GM23338 (cell line): ENCODE results near the gene HTT. TPM values are rescaled to one million over a fixed set of nuclear protein-coding genes. Genes with fewer than 3 reads are reported as not detected.

Source experiments
- ATAC-seq: fragments of 200-7000 bp; cut with Tn5 transposase; 3 replicates; pipeline ENCODE4 v1.9.1; 2020
- DNase-seq: peaks from one replicate; pipeline ENCODE4 v3.0.0-alpha.2; 2015; ENCODE audit warnings: low spot score
- H2AFZ ChIP-seq: fragments of 200-600 bp; sonication (generic); 2 replicates; pipeline ENCODE4 v1.8.0; 2016; ENCODE audit warnings: antibody characterized with exemption, mild to moderate bottlenecking, moderate library complexity
- H3F3A ChIP-seq: fragments of 200-600 bp; sonication (generic); replicated peaks from 2 replicates; pipeline ENCODE4 v1.8.0; 2017; ENCODE audit warnings: antibody characterized with exemption, mixed run types, low read depth
- H3K27ac ChIP-seq: fragments of 200-600 bp; sonication (generic); 2 replicates; pipeline ENCODE4 v1.6.1; 2016; ENCODE audit warnings: low read depth
- H3K27me3 ChIP-seq: fragments of 200-600 bp; sonication (generic); 2 replicates; pipeline ENCODE4 v1.8.0; 2016; ENCODE audit warnings: mild to moderate bottlenecking, mixed run types, moderate library complexity; ENCODE audit not compliant: insufficient read depth
- H3K36me3 ChIP-seq: fragments of 200-600 bp; sonication (generic); 2 replicates; pipeline ENCODE4 v1.8.0; 2016; ENCODE audit warnings: mild to moderate bottlenecking; ENCODE audit not compliant: insufficient read depth
- H3K4me1 ChIP-seq: fragments of 200-600 bp; sonication (generic); 2 replicates; pipeline ENCODE4 v1.8.0; 2016; ENCODE audit warnings: mild to moderate bottlenecking, moderate library complexity; ENCODE audit not compliant: insufficient read depth
- H3K4me2 ChIP-seq: fragments of 200-600 bp; sonication (generic); 2 replicates; pipeline ENCODE4 v1.7.1; 2017; ENCODE audit warnings: mixed run types
- H3K4me3 ChIP-seq: fragments of 200-600 bp; sonication (generic); 2 replicates; pipeline ENCODE4 v1.6.1; 2016; ENCODE audit warnings: mixed run types
- H3K79me2 ChIP-seq: fragments of 200-600 bp; sonication (generic); replicated peaks from 2 replicates; pipeline ENCODE4 v1.8.0; 2017; ENCODE audit warnings: mild to moderate bottlenecking; ENCODE audit not compliant: insufficient read depth
- H3K9me2 ChIP-seq: fragments of 200-600 bp; sonication (generic); 2 replicates; pipeline ENCODE4 v1.8.0; 2017; ENCODE audit not compliant: insufficient read depth
- H4K20me1 ChIP-seq: fragments of 200-600 bp; sonication (generic); replicated peaks from 2 replicates; pipeline ENCODE4 v1.8.0; 2017; ENCODE audit warnings: mild to moderate bottlenecking; ENCODE audit not compliant: insufficient read depth
- H3K27ac Mint-ChIP-seq: 2 replicates; pipeline ENCODE4 v1.8.0; 2020; ENCODE audit warnings: inconsistent platforms, mild to moderate bottlenecking, moderate library complexity, mixed read lengths
- H3K27me3 Mint-ChIP-seq: 3 replicates; pipeline ENCODE4 v1.8.0; 2022; ENCODE audit warnings: low read depth, mild to moderate bottlenecking, moderate library complexity, mixed read lengths, inconsistent platforms; ENCODE audit not compliant: insufficient read depth, poor library complexity
- H3K36me3 Mint-ChIP-seq: 3 replicates; pipeline ENCODE4 v1.8.0; 2021; ENCODE audit warnings: low read depth, mild to moderate bottlenecking, inconsistent platforms, moderate library complexity, mixed read lengths
- H3K4me1 Mint-ChIP-seq: 3 replicates; pipeline ENCODE4 v1.8.0; 2020; ENCODE audit warnings: mild to moderate bottlenecking, inconsistent platforms, mixed read lengths
- H3K4me3 Mint-ChIP-seq: 3 replicates; pipeline ENCODE4 v1.8.0; 2021; ENCODE audit warnings: moderate library complexity, mild to moderate bottlenecking, inconsistent platforms, mixed read lengths
- H3K9me3 Mint-ChIP-seq: 3 replicates; pipeline ENCODE4 v1.8.0; 2020; ENCODE audit warnings: moderate library complexity, mild to moderate bottlenecking, inconsistent platforms, mixed read lengths
- EZH2 ChIP-seq: fragments of 200-600 bp; sonication (generic); IDR thresholded peaks from one replicate; pipeline ENCODE4 v1.8.0; 2017; ENCODE audit warnings: antibody characterized with exemption, mild to moderate bottlenecking, low read depth; ENCODE audit not compliant: unreplicated experiment
- EZH2phosphoT487 ChIP-seq: fragments of 200-600 bp; sonication (generic); IDR thresholded peaks from one replicate; pipeline ENCODE4 v1.8.1; 2018; ENCODE audit warnings: antibody characterized with exemption; ENCODE audit not compliant: unreplicated experiment
- NANOG ChIP-seq: IDR thresholded peaks from 2 replicates; pipeline ENCODE4 v1.6.1; 2016; ENCODE audit warnings: antibody characterized with exemption, borderline replicate concordance
- POLR2AphosphoS5 ChIP-seq: IDR thresholded peaks from 2 replicates; pipeline ENCODE4 v1.6.1; 2016; ENCODE audit warnings: antibody characterized with exemption, low read depth
- STAT1 ChIP-seq: IDR thresholded peaks from one replicate; pipeline ENCODE4 v1.6.1; 2016; ENCODE audit warnings: antibody characterized with exemption; ENCODE audit not compliant: unreplicated experiment
- ZNF114 ChIP-seq: fragments of 250-450 bp; sonication (Bioruptor Pico); IDR thresholded peaks from 2 replicates; pipeline ENCODE4 v1.5.0; 2020; ENCODE audit warnings: mild to moderate bottlenecking, moderate library complexity
- ZNF331 ChIP-seq: fragments of 250-450 bp; sonication (Bioruptor Pico); IDR thresholded peaks from 2 replicates; pipeline ENCODE4 v1.5.0; 2020; ENCODE audit warnings: low read depth, mild to moderate bottlenecking, moderate library complexity
- polyA plus RNA-seq: library from polyadenylated mRNA; unstranded; fragments of >200 nt; fragmentation: Nextera tagmentation; extraction: Ambion mirVana; gene quantifications from 2 replicates; pipeline ENCODE4 v1.2.1, GENCODE V29; 2016
- total RNA-seq: library from RNA; depleted of rRNA; stranded (reverse); fragments of >200 nt; shearing (Covaris generic); gene quantifications from 2 replicates; pipeline ENCODE4 v1.2.3, GENCODE V29; 2014
- TF ChIP-seq, protein P1 (sequence below): IDR thresholded peaks from 2 replicates; pipeline ENCODE4 v1.6.1; 2016; ENCODE audit warnings: antibody characterized with exemption
- TF ChIP-seq, protein P2 (sequence below): fragments of 250-450 bp; sonication (Bioruptor Pico); IDR thresholded peaks from 2 replicates; pipeline ENCODE4 v1.5.0; 2020; ENCODE audit warnings: mild to moderate bottlenecking, moderate library complexity

The HTT gene
- total and polyA plus RNA-seq, 2 experiments from 2014 or later: 26.6 to 67.7 TPM

DNA sequence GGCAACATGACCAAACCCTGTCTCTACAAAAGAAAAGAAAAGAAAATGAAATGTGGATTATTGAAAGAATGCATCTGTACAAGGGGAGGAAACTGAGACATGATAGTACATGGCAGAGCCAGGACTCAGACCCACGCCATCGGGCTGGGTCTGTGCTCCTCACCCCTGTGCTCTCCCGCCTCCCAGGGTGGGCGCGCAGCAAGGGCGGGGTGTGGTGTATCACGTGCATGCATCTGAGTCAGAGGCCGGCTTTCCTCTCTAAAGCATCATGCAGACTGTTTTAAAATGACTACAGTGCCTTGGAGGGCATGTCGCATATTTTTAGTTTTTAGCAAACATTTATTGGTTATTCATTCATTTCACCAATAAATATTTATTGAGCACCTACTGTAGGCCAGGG, 47.9 kb upstream of the HTT start:
- Mint-ChIP-seq H3K4me1 (no peaks in the 10 kb centered on the region; the same call in 2 of the 3 replicates), H3K4me3 (no peak overlapping the region), H3K9me3 (no peaks in the 10 kb centered on the region), H3K36me3 (no peaks in the 10 kb centered on the region), H3K27me3 (peaks cover 3% of the 10 kb centered on the region), H3K27ac (no peak overlapping the region)
- Histone ChIP-seq H3K4me3 (no peak overlapping the region), H4K20me1 (no peaks in the 10 kb centered on the region; the same call in 1 of the 2 replicates), H3K27me3 (no peaks in the 10 kb centered on the region), H3K36me3 (no peaks in the 10 kb centered on the region), H3K27ac (no peak overlapping the region), H3K4me1 (no peaks in the 10 kb centered on the region), H3K79me2 (no peaks in the 10 kb centered on the region), H2AFZ (no peak overlapping the region), H3K9me2 (no peaks in the 10 kb centered on the region), H3F3A (no peaks in the 10 kb centered on the region), H3K4me2 (no peak overlapping the region)
- no peak for ATAC-seq
- no peak for TF ChIP-seq POLR2AphosphoS5
- no peak for TF ChIP-seq NANOG
- TF ChIP-seq ZNF114 (CRISPR knock-in tag): no peak
- TF ChIP-seq EZH2: no peak
- TF ChIP-seq EZH2phosphoT487: no peak
- TF ChIP-seq STAT1: no peak
- TF ChIP-seq, protein P1, sequence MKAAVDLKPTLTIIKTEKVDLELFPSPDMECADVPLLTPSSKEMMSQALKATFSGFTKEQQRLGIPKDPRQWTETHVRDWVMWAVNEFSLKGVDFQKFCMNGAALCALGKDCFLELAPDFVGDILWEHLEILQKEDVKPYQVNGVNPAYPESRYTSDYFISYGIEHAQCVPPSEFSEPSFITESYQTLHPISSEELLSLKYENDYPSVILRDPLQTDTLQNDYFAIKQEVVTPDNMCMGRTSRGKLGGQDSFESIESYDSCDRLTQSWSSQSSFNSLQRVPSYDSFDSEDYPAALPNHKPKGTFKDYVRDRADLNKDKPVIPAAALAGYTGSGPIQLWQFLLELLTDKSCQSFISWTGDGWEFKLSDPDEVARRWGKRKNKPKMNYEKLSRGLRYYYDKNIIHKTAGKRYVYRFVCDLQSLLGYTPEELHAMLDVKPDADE: no peak
- TF ChIP-seq ZNF331 (CRISPR knock-in tag): no peak
- TF ChIP-seq, protein P2, sequence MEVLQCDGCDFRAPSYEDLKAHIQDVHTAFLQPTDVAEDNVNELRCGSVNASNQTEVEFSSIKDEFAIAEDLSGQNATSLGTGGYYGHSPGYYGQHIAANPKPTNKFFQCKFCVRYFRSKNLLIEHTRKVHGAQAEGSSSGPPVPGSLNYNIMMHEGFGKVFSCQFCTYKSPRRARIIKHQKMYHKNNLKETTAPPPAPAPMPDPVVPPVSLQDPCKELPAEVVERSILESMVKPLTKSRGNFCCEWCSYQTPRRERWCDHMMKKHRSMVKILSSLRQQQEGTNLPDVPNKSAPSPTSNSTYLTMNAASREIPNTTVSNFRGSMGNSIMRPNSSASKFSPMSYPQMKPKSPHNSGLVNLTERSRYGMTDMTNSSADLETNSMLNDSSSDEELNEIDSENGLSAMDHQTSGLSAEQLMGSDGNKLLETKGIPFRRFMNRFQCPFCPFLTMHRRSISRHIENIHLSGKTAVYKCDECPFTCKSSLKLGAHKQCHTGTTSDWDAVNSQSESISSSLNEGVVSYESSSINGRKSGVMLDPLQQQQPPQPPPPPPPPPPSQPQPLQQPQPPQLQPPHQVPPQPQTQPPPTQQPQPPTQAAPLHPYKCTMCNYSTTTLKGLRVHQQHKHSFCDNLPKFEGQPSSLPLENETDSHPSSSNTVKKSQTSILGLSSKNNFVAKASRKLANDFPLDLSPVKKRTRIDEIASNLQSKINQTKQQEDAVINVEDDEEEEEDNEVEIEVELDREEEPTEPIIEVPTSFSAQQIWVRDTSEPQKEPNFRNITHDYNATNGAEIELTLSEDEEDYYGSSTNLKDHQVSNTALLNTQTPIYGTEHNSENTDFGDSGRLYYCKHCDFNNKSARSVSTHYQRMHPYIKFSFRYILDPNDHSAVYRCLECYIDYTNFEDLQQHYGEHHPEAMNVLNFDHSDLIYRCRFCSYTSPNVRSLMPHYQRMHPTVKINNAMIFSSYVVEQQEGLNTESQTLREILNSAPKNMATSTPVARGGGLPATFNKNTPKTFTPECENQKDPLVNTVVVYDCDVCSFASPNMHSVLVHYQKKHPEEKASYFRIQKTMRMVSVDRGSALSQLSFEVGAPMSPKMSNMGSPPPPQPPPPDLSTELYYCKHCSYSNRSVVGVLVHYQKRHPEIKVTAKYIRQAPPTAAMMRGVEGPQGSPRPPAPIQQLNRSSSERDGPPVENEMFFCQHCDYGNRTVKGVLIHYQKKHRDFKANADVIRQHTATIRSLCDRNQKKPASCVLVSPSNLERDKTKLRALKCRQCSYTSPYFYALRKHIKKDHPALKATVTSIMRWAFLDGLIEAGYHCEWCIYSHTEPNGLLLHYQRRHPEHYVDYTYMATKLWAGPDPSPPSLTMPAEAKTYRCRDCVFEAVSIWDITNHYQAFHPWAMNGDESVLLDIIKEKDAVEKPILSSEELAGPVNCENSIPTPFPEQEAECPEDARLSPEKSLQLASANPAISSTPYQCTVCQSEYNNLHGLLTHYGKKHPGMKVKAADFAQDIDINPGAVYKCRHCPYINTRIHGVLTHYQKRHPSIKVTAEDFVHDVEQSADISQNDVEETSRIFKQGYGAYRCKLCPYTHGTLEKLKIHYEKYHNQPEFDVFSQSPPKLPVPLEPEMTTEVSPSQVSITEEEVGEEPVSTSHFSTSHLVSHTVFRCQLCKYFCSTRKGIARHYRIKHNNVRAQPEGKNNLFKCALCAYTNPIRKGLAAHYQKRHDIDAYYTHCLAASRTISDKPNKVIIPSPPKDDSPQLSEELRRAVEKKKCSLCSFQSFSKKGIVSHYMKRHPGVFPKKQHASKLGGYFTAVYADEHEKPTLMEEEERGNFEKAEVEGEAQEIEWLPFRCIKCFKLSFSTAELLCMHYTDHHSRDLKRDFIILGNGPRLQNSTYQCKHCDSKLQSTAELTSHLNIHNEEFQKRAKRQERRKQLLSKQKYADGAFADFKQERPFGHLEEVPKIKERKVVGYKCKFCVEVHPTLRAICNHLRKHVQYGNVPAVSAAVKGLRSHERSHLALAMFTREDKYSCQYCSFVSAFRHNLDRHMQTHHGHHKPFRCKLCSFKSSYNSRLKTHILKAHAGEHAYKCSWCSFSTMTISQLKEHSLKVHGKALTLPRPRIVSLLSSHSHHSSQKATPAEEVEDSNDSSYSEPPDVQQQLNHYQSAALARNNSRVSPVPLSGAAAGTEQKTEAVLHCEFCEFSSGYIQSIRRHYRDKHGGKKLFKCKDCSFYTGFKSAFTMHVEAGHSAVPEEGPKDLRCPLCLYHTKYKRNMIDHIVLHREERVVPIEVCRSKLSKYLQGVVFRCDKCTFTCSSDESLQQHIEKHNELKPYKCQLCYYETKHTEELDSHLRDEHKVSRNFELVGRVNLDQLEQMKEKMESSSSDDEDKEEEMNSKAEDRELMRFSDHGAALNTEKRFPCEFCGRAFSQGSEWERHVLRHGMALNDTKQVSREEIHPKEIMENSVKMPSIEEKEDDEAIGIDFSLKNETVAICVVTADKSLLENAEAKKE (CRISPR knock-in tag): no peak
- DNase-seq: no peak
